ENCODE measurements around the gene SUSD2.

DNA sequence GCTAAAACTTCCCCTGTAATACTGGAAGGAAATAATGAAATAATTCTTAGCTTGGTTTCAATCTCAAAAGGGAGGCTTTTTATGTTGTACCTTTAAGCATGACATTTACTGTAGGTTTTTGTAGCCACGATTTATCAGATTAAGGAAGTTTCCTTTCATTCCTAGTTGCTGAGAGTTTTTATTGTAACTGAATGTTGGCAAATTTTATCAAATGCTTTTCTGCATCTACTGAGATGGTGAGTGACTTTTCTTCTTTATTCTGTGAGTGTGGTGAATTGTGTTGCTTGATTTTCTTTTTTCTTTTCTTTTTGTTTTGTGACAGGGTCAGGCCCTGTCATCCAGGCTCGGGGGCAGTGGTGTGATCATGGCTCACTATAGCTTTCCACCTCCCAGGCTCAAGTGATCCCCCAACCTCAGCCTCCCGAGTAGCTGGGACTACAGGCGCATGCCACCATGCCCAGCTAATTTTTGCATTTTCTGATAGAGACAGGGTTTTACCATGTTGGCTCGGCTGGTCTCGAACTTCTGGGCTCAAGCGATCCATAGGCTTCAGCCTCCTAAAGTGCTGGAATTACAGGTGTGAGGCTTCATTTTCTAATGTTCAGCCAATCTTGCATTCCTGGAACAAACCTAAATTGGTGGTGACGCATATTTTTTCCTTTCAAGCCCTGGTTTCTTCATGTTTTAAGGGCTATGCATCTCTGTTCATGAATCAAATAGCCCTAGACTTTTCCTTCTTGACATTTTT, 26.2 kb downstream of the SUSD2 start:
- TF ChIP-seq, protein P1, sequence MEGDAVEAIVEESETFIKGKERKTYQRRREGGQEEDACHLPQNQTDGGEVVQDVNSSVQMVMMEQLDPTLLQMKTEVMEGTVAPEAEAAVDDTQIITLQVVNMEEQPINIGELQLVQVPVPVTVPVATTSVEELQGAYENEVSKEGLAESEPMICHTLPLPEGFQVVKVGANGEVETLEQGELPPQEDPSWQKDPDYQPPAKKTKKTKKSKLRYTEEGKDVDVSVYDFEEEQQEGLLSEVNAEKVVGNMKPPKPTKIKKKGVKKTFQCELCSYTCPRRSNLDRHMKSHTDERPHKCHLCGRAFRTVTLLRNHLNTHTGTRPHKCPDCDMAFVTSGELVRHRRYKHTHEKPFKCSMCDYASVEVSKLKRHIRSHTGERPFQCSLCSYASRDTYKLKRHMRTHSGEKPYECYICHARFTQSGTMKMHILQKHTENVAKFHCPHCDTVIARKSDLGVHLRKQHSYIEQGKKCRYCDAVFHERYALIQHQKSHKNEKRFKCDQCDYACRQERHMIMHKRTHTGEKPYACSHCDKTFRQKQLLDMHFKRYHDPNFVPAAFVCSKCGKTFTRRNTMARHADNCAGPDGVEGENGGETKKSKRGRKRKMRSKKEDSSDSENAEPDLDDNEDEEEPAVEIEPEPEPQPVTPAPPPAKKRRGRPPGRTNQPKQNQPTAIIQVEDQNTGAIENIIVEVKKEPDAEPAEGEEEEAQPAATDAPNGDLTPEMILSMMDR (IDR thresholded peaks at IDR 0.05; ENCODE audit: borderline replicate concordance, extremely low read depth, low read length, poor library complexity, severe bottlenecking) = no peak
- no peak for TF ChIP-seq EZH2 (IDR thresholded peaks at IDR 0.05; ENCODE audit: borderline replicate concordance, low read depth, low read length, severe bottlenecking)

Measured in DND-41 (cell line).